Epidermal melanocyte (primary cell): Measurements from ENCODE around the gene PPEF1.
A peak's percentile ranks its signal among the peaks of the same experiment; 100 is the strongest.
"Not testable (repeated sequence)": the region's sequence is repeated elsewhere in the genome, so short reads cannot be mapped to it uniquely, and the experiment has no call there.

ENCODE experiments used
- DNase-seq: peaks from one replicate; pipeline ENCODE4 v3.0.0; 2011; ENCODE audit warnings: low spot score; ENCODE audit not compliant: insufficient read length

The PPEF1 gene

DNA sequence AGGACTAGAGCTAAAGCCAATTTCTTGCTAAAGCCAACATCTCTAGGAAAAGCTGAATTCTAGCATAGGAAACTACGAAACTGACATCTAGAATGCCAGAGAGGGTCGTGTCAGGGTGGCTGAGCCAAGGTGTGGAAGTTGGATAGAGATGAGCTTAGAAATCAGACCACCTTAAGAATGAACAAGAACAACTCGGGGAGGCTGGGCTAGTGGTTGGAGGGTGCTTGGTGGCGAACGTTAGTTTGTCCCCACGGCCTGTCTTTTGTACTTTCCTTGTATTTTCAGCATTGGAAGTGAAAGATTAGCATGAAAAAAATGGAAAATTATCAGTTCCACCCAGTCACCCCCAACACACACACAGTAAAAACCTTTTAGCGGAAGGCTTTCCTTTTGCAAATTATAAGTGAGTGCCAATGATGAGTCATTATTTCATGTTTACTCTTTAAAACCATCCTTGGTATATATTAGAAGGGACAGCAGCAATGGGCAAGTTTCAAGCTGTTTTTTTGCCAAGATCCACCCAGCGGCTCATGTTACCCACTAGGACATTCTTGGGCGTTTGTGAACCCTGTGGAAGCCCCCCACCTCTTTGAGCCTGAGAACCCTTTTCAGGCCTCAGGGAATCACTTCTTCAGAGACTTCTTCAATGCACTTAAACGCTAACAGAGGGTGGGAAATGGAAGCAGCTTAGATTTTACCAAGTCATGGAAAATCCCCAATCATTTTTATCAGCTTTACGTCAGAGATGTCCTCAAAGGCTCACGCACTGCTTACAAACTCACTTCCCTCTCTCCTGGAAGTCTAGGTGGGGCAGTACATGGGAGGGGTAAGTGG lies 4.9 kb upstream of the PPEF1 start:
- DNase-seq = peak; percentile 17

DNA sequence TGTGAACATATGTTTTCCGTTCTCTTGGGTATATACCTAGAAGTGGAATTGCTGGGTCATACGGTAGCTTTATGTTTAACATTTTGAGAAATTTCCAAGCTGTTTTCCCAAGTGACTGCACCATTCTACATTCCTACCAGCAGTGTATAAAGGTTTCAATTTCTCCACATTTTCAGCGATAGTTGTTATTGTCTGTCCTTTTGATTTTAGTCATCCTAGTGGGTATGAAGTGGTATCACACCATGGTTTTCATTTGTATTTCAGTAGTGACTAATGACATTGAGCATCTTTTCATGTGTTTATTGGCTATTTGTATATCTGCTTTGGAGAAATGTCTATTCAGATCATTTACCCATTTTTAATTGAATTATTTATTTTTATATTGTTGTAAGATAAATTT lies 2.4 kb downstream of the PPEF1 start:
- DNase-seq = no peak

DNA sequence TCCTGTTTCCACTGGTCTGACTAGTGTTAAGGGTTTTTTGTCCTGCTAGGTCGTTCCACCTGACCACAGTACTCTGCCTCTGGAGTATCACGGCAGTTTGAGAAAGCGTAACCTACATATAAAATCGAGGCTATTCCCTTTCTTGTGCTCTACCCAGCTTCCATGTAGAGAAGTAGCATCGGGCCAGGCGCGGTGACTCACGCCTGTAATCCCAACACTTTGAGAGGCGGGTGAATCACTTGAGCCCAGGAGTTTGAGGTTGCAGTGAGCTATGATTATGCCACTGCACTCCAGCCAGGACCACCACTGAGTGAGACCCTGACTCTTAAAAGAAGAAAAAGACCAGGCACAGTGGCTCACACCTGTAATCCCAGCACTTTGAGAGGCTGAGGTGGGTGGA lies 7.5 kb downstream of the PPEF1 start:
- DNase-seq = no peak

DNA sequence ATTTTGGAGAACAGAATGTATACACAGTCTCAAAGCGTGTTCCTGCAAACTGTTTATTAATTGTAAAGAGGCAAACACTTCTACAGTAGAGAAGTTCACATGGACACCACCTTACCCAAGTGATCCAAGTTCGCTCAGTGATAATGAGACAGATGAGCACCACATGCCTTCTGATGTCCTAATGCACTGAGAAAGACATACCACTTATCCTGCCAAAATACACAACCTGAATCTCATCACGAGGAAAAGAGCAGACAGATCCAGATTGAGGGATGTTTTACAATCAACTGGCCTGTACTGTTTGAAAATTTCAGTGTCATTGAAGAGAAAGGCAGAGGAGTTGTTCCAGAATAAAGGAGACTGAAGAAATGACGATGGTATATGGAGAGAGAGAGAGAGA lies 12.4 kb downstream of the PPEF1 start:
- no peak for DNase-seq

DNA sequence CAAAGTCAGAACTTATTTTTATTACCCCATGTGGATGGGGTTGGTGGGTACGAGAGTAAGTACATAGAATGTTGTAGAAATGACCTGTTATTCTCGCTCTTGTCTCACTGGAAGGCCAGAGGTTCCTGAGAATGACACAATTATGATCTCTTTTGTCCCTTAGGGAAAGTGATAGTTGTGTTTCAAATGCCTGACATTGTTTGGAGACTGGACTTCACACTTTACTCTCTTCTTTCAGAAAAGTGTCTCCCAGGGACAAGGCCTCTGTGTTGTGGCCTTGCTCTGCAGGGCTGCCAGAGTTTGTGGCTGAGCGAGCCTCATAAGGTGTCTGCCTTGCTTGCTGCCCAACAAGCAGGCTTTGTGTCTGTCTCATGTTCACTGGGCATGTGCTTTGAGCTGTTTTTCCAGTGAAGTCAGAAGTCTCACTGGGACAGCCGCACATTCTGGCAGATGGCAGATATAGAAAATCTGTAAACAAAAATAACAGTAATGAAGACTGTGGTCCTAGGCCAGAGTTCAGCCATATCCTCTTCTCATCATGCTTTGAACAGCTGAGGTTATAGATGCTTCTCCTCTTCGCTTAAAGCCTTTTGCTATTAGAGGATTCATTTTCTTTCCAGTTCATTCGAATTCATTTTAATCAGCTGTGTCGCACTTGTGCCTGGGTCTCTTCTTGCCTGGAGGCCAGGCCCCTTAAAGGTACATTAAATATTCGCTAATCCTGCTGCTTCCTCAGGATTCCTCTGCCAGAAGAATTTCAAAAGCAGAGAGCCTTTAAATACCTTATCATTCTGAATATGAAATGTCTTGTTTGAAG lies 14.4 kb downstream of the PPEF1 start:
- DNase-seq = no peak

DNA sequence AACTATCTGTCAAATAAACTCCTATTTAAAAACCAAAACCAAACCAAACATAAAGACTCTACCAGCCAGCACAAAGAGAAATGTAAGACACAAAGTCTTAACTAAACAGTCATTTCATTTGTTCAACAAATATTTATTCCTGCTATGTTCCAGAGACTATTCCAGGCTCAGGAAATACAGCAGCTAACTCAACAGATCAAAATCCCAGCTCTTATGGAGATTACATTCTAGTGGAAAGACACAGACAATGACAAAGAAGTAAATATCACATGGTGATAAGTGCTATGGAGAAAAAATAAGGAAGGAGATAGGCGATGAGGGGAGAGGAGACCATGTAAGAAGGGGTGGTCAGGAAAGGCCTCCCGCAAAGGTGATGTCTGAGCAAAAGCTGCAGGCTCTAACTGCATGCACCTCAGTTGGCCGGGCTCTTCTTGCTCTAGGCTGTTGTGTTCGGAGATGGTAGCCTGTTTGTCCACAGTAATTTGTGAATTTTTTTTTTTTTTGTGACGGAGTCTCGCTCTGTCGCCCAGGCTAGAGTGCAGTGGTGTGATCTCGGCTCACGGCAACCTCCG lies 15.1 kb downstream of the PPEF1 start:
- no peak for DNase-seq

DNA sequence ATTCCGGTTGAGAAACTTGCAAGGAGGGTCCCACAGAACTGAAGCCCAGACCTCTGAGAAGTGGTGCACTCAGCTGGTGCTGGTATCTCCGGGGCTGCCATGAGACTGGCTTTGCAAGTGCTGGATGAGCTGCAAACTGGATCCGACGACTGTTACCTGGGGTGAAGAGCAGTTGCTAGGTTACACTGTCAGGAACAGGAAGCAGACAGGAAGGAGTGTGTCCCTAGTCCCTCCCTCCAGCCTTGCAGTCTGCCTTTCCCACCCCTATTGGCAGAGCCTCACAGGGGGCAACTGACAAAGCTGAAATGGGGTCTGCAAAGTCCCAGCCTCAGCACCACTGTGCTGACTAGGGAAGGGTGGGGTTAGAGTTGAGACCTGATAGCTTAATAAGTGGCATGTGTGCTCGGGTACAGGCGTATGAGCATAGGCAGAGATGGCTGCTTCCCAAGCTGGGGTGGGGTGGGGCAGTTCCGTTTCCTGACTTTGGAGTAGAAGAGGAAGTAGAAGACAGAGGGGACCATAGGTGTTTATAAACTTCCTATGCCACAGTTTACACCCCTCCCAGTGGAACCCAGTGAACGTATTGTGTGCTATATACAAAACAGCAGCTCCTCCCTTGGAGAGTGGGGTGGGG lies 18.0 kb downstream of the PPEF1 start:
- no peak for DNase-seq

DNA sequence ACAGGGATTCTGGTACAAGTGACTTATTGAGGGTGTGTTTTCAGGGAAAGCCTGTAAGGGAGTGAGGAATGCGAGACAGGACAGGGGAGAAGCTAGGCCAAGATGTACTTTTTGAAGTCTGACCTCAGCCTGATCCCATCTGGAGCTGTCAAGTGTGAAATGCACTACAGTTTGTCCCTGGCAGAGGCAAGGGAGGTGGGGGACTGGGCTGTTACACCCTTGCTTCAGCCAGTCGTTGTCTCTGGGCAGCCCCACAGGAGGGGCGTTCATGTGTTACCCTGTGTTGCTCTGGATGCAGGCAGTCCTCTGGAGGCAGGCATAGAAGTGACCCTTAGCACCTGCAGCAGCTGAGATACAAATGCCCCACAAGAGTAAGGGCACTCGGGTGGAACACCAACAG lies 25.8 kb downstream of the PPEF1 start:
- DNase-seq = no peak

DNA sequence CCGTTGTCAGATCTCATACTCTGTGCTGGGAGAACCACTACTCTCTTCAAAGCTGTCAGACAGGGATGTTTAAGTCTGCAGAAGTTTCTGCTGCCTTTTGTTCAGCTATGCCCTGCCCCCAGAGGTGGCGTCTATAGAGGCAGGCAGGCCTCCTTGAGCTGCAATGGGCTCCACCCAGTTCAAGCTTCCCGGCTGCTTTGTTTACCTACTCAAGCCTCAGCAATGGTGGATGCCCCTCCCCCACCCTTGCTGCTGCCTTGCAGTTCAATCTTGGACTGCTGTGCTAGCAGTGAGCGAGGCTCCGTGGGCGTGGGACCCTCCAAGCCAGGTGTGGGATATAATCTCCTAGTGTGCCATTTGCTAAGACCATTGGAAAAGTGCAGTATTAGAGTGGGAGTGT lies 32.2 kb downstream of the PPEF1 start:
- DNase-seq = not testable (repeated sequence)

DNA sequence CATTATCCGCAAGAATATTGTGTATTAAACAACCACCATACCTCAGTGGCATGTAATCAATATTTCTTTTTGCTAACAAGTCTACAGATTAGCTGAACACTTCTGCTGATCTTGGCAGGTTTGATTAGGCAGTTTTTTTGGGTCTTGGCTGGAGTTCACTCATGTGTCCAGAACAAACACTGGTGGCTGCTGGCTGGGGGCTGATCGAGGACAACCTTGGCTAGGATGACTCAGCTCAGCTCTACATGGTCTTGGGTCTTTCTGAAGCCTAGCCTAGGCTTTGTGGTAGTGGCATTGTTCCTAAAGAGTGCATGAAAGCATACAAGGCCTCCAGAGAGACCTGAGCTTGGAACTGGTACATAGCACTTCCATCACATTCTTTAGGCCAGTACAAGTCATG lies 41.1 kb downstream of the PPEF1 start:
- DNase-seq = no peak

DNA sequence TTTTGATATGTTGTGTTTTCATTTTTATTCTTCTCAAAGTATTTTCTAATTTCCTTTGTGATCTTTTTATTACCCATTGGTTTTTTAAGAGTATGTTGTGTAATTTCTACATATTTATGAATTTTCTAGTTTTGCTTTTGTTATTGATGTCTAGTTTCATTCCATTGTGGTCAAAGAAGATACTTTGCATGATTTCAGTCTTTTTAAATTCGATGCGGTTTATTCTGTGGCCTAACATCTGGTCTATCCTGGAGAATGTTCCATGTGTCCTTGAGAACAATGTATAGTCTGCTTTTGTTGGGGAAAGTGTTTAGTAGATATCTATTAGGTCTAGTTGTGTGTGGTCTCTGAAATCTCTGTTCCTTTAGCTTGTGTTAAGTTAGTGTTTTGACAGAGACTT lies 46.2 kb downstream of the PPEF1 start:
- DNase-seq = no peak

DNA sequence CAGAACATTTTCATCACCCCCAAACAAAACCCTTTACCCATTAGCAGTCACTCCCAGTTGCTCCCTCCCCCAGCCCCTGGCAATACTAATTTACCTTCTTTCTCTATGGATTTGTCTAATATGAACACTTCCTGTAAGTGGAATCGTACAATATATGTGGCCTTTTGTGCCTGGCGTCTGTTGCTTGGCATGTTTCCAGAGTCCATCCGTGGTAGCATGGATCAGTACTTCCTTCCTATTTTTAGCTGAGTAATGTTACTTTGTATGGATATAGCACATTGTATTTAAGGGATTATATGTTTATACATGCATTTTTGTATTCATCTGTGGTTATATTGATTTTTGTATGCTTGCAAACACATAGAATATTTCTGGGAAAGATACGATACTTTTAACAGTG lies 48.2 kb downstream of the PPEF1 start:
- no peak for DNase-seq

DNA sequence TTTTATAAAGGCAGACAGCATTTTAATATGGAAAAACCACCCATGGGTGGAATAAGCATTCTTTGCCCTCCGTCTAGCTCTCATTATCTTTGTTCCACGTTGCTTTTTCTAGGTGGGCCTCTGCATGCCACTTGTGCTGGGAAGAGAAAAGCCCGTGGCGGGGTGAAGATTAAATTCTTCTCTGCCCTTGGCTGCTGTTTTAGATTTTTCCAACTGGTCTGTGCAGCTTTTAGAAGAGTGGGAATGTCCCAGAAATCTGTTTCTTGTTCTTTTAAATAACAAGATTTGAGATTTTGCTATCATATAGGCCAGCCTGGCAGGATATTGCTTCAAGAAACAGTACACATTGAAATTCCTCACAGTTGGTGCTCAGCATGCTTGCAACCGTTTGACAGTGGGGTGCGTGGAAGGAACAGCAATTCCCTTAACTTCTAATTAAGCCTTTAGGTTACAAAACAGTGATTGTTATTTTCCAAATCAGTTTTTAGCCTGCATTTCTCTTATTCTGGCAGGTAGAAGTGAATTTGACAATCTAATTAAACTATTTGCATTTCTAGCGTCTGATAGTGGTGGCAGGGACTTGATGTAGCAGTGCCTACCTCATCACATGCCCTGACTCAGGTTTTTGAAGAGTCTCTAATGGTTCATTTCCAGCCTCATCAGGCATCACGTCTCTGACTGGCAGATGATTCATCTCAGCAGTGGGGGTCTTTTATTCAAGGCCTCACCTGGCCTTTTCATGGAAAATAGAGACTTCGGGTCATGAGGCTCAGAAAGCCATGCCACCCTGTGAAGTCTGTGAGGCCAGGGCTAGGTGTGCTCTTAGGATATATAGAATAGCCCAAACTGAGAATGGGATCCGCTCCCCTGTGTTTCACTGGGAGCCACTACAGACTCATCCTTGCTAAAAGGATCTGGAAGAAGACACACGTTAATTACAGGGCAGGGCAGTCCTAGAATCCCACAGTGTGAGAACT lies 50.8 kb downstream of the PPEF1 start:
- DNase-seq = no peak

DNA sequence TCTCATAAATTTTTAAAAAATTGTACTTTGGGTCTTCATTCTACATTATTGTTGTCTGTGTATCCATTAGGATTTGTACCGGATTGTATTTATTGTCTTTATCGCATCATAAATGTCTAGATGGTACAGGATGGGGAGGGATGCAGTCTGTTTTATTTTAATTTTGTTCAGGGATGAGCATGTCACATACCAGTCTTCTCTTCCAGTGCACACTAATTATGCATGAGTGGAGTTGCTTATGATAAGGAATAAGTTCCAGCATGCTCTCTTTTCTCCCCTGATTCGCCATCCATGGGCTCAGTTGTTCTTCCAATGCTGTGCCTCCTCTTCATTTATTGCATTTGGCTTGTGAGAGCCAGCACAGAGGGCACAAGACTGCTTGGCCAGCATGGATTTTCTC lies 54.3 kb downstream of the PPEF1 start:
- DNase-seq = no peak

DNA sequence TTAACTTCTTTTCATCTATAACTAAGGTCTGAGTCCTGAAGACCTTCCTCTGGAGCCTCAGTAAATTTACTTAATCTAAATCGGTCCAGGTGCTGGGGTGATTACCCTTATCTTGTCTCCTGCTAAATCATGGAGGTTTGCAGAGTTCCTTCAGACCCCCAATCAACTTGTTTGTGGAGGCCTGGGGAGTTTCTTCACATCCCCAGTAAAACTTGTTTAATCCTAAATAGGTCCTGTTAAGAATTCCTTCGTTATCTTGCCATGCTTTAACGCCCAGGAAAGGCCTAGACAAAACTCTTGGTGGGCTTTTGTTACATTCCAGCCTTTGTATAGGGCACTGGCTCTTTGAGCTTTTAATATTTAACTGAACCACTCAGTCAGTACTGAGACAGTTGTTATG lies 55.7 kb downstream of the PPEF1 start:
- not testable (repeated sequence) for DNase-seq

DNA sequence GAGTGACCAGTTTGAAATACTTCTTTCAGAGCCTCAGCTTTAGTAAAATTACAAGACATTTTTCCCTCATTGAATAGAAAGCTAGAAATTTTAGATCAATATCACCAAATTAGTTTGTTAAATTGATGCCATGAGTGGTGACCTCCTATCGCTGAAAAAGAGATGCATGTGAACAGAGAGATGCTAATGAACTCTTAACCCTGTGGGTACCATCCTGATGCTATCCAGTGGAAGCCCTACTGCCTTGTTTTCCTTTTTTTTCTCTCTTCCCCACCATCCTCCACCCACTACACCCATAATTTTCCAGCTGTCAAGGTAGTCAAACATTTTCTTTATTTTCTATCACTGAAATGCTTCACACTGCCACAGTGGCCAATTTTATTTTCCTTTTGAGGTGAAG lies 61.9 kb downstream of the PPEF1 start:
- DNase-seq = no peak

DNA sequence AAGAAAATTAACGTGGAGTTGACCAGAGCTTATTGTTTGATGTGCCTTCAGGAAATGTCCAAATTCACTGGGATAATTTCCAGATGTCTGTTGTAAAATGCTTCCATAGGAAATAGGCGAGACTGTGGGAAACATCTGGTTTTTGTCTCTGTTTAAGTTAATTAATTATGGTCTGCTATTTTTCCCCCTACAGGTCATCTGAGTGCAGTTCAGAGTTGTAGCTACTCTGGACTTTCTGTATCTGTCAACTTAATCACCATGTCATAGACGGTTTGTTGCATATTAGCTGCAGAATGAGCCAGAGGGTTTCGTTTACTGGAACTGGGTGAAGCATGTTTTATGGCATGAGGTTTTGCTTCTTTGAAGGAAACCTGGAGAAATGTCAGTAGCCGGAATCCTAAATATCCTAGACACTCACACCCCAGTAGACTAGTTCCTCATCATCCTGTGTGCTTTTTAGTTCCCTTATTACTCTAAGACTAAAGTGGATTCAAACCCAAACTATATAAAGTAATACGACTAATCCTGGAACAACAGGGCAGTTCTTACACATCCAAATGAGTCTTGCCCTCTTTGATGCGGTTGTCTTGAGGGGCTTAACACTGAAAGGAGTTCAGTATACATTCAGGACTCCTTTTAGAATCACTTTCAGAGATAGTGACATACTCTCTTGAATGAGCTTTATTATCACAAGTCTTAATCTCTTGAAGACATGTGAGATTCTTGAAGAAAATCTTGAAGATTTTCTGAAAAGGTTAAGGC lies 62.5 kb downstream of the PPEF1 start:
- DNase-seq = peak; percentile 21

DNA sequence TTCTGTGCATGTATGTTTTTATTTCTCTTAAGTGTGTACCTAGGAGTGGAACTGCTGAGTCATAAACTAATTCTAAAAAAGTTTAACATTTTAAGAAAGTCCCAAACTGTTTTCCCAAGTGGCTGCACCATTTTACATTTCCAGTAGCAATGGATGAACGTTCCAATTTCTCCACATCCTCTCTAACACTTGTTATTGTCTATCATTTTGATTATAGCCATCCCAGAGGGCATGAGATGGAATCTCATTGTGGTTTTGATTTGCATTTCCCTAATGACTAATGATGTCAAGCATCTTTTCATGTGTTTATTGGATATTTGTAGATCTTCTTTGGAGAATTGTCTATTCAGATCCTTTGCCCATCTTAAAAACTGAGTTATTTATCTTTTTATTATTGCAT lies 82.5 kb downstream of the PPEF1 start:
- DNase-seq = no peak

DNA sequence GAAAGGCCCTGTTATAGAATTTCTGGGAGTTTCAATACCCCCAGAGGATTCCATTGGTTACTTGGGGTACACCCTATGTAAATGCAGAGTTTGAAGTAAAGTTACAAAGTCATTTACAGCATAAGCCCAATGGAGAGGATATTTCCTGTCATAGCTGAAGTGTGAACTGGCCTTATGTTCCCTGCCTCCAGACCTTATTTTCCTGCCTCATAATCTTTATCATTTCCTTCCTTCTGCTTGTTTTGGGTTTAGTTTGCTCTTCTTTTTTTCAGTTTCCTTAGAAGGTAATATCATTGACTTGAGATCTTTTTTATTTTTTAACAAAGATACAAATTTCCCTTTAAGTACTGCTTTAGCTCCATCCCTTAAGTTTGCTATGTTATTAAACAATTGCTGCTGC lies 85.4 kb downstream of the PPEF1 start:
- DNase-seq = no peak

DNA sequence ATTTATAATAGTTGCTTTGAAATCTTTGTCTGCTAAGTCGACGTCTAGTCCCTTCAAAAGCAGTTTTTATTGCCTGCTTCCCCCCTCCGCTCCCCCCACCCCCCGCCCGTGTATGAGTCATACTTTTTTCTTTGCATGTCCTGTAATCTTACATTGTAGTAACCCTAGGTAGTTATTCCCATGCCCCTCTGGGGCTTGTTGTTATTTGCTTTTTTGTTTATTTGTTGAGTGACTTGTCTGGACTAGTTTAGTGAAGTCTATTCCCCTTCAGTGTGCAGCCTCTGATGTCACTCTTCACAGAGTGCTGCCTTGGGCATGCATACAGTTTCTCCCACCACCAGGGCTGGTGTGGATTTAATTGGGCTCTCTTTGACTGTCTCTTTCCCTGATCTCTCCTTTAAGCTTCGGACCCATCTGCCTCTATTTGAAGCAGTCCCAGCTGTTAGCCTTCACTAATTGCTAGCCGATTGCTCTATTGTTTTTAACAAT lies 86.2 kb downstream of the PPEF1 start:
- peak; percentile 15 for DNase-seq
